PC-9 (cell line): Measurements from ENCODE around the gene NUP214.

ENCODE experiments used
- EZH2 ChIP-seq: fragments of 200-600 bp; sonication (generic); IDR thresholded peaks from 2 replicates; pipeline ENCODE4 v1.8.0; 2017; ENCODE audit warnings: antibody characterized with exemption, low read depth
- TF ChIP-seq, protein P1 (sequence below): fragments of 200-600 bp; sonication (generic); conservative IDR thresholded peaks from 2 replicates; pipeline ENCODE4 v1.6.1; 2017; ENCODE audit warnings: mixed run types, antibody characterized with exemption, mild to moderate bottlenecking, moderate library complexity

DNA sequence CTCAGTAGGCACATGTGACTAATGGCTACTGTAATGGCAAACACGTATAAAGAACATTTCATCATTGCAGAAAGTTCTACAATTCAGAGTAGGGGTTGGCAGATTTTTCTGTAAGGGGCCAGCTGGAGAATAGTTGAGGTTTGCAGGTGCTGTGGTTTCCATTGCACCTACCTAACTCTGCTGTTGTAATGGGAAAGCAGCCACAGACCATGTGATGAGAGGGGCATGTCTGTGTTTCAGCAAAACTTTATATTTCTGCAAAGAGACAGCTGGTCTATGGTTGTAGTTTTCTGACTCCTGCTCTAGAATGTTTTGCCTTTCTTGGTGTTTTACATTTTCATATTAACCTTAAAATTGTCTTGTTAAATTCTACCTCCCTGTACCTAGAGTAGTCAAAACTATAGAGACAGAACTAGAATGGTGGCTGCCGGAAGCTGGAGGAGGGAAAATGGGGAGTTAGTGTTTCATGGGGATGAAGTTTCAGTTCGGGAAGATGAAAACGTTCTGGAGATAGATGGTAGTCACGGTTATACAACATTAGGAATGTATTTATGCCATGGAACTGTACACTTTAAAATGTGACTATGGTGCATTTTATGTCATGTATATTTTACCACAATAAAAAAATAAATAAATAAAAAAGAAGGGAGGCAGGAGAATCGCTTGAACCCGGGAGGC is 44.3 kb downstream of the NUP214 start:
- TF ChIP-seq, protein P1, sequence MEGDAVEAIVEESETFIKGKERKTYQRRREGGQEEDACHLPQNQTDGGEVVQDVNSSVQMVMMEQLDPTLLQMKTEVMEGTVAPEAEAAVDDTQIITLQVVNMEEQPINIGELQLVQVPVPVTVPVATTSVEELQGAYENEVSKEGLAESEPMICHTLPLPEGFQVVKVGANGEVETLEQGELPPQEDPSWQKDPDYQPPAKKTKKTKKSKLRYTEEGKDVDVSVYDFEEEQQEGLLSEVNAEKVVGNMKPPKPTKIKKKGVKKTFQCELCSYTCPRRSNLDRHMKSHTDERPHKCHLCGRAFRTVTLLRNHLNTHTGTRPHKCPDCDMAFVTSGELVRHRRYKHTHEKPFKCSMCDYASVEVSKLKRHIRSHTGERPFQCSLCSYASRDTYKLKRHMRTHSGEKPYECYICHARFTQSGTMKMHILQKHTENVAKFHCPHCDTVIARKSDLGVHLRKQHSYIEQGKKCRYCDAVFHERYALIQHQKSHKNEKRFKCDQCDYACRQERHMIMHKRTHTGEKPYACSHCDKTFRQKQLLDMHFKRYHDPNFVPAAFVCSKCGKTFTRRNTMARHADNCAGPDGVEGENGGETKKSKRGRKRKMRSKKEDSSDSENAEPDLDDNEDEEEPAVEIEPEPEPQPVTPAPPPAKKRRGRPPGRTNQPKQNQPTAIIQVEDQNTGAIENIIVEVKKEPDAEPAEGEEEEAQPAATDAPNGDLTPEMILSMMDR = no peak
- no peak for TF ChIP-seq EZH2
